NCI-H82 treated with DMSO at 0.1 percent for 48 hours (cell line): ENCODE data around the gene SLC25A33.
"Not testable (repeated sequence)": the region's sequence is repeated elsewhere in the genome, so short reads cannot be mapped to it uniquely, and the experiment has no call there.

Source experiments
- DNase-seq: peaks from one replicate; lab custom pipeline; 2025; ENCODE audit not compliant: unreplicated experiment; lab: John Stamatoyannopoulos, UW

Gene SLC25A33

GRCh38 chr1:9538669-9539164 lies 548 bp upstream of the SLC25A33 start:
- DNase-seq = no peak

- no peak for DNase-seq
Measured at GRCh38 chr1:9539829-9540550, 725 bp downstream of the SLC25A33 start.

DNA sequence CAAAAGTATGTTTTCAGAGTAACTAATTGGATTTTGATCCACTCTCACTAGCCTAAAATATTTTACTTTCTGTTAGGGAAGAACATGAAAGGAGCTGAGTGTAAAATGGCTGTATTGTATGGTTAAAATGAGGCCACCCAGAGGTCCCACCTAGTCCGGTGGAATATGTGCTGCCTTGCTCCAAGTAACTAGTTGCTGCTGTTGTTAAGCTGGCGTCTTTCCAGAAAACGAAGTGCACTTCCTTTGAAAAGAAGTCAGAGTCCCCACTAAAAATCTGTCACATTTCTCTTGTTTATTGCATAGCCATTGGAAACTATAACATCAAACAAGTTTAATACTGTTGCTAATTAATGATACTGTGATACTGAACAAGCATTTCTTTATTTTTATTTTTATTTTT lies 3.2 kb downstream of the SLC25A33 start:
- no peak for DNase-seq

GRCh38 chr1:9544926-9545325 lies 5.7 kb downstream of the SLC25A33 start:
- DNase-seq = no peak

GRCh38 chr1:9549955-9550546 lies 10.8 kb downstream of the SLC25A33 start:
- no peak for DNase-seq

DNA sequence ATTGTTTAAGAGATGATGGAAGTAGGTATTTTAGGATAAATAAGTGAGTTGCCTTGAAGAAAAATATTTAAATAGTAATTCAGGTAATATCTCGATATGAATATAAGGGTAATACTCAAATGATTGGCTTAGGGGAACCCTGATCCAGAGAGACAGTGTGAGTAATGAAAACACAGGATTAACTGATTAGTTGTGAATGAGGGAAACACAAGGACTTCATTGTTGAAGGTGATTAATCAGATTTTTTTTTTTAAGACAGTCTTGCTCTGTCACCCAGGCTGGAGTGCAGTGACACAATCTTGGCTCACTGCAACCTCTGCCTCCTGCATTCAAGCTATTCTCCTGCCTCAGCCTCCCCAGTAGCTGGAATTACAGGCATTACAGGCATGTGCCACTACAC lies 12.7 kb downstream of the SLC25A33 start:
- DNase-seq = peak; percentile 31

DNA sequence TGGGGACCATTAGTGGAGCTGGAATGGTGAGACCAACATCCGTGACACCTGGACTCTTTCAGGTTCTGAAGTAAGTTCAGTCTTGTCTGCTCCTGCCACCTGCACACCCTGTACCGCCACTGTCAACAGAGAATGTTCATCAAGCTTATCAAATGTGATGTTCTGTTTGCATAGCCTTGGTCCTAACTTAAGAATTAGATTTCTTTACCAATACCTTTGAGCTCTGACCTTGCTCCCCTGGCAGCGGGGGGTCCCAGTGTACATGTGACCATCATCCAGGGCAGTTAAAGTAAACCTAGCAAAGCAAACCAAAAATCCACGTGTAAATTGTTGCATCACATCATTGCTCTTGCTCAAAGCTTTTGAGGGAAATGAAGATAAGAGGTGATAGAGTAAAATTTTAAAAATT lies 14.5 kb downstream of the SLC25A33 start:
- no peak for DNase-seq

DNA sequence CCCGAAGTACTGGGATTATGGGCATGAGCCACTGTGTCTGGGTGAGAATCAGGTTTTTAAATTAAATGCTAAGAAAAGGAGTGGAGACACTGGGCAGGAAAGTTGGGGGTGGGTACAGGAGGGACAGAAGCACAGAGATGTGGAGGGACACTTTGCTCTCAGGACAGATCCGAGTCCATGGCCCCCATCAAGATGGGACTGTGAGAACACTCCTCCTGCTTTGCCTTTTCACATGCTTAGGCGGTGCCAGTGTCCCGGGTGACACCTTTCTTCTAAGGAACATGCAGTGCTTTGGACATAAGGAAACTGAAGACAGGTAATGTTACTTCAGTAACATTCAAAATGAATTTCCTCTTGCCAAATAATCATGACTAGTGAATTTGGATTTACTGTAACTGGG lies 16.7 kb downstream of the SLC25A33 start:
- DNase-seq = no peak

DNA sequence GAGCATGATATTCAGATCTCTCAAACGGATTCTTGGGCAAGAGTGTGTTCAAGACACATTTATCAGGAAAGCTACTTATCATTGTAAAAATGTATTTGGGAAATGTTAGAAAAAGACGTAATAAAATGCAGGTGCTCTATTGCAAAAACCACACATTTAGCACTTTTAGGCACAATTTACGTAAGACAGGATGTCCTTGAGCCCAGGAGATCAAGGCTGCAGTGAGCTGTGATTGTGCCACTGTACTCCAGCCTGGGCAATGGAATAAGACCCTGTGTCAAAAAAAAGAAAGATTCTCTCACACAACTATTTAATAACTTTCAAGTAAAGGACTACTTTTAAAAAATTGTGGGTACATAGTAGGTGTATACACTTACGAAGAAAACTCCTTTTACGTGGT lies 18.4 kb downstream of the SLC25A33 start:
- DNase-seq = no peak

GRCh38 chr1:9558271-9558945 lies 19.1 kb downstream of the SLC25A33 start:
- no peak for DNase-seq

- DNase-seq = no peak
Measured at GRCh38 chr1:9558946-9559545, 19.8 kb downstream of the SLC25A33 start.

DNA sequence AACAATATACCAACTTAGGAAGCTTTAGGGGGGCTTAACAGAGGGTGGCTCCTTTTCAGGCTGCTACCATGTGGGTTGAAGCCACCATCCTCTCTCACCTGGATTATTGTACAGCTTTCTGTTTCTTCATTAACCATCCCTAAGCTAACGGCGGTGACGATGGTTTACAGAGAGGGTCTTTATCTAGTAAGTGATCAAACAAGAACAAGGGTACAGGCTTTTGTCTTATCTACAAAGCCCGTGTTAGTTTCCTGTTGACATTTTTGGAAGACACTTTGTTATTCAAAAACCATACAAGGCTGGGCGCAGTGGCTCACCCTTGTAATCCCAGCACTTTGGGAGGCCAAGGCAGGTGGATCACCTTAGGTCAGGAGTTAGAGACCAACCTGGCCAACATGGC lies 20.4 kb downstream of the SLC25A33 start:
- no peak for DNase-seq

DNA sequence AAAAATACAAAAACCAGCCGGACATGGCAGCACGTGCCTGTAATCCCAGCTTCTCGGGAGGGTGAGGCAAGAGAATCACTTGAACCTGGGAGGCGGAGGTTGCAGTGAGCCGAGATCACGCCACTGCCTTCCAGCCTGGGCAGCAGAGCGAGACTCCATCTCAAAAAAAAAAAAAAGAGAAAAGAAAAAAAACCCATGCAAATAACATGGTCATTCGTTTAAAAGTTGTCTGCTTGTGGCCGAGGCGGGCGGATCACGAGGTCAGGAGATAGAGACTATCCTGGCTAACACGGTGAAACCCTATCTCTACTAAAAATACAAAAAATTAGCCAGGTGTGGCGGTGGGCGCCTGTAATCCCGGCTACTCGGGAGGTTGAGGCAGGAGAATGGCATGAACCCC lies 20.8 kb downstream of the SLC25A33 start:
- DNase-seq = not testable (repeated sequence)

DNA sequence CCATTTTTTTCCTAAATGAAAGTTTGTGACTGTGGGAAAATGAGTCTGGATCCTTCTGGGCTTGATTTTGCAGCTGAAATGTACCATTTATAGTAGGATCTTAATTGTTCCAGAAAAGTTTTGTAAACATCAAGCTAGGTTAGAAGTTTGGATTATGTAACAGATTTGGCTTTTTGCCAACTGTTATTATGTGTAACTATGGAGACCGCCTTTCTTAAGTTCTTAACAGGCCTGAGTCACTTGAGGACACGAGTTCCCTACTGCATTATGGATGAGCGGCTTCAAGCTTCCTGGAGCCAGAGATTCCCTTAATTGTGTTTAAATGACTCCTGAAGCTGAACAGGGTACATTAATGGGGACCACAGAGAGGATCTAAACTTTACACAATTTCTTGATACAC lies 22.2 kb downstream of the SLC25A33 start:
- peak; percentile 94 for DNase-seq

GRCh38 chr1:9569267-9569666 lies 30.0 kb downstream of the SLC25A33 start:
- DNase-seq = no peak

DNA sequence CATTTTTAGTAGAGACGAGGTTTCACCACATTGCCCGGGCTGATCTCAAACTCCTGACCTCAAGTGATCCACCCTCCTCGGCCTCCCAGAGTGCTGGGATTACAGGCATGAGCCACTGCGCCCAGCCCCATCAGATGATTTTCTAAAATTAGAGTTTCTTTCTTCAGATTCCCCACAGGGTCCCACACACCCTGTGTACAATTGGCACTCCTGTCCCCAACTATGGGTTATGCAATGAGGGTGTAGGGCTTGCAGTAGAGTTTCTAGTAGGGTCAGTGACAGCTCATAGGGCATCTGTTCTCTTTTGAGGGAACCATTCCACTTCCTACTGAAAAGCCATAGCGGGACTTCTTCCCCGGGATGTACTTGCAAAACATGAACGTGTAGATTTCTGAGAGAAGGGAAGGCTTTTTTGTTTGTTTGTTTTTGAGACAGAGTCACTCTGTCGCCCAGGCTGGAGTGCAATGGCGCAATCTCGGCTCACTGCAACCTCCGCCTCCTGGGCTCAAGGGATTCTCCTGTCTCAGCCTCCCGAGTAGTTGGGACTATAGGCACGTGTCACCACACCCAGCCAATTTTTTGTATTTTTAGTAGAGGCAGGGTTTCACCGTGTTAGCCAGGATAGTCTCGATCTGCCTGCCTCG lies 31.7 kb downstream of the SLC25A33 start:
- DNase-seq = not testable (repeated sequence)

DNA sequence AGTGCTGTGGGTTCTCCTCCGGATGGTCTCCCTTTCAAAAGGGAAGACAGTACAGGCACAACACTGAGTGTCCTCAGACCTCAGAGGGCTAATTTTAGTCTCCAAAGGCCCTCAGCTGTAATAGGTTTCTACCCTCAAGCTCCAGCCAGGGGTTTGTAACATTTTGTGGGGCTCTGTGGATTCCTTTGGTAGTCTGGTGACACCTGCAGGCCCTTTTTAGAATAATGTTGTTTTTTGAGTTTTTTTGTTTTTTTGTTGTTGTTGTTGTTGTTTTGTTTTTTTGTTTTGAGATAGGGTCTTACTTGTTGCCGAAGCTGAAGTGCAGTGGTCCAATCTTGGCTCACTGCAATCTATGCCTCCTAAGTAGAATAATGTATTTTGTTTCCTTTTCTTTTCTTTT lies 34.5 kb downstream of the SLC25A33 start:
- no peak for DNase-seq

- DNase-seq = no peak
Measured at GRCh38 chr1:9575486-9575885, 36.2 kb downstream of the SLC25A33 start.

- no peak for DNase-seq
Measured at GRCh38 chr1:9576903-9577302, 37.6 kb downstream of the SLC25A33 start.

DNA sequence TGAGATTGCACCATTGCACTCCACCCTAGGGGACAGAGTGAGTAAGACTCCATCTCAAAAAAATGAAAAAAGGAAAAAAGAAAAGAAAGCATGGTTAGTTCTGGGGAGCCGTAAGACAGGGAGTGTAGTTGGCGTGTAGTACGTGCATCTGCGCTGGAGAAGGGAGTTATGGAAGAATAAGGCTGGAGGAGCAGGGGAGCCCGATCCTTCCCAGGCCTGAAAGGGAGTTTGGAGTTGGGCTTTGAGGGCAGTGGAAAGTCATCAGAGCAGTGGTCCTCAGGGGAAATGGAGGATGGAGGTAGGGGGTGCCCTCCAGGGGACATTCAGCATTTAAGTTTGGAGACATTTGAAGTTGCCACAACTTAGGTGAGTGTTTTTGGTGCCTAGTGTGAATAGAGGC lies 38.2 kb downstream of the SLC25A33 start:
- DNase-seq = no peak

DNA sequence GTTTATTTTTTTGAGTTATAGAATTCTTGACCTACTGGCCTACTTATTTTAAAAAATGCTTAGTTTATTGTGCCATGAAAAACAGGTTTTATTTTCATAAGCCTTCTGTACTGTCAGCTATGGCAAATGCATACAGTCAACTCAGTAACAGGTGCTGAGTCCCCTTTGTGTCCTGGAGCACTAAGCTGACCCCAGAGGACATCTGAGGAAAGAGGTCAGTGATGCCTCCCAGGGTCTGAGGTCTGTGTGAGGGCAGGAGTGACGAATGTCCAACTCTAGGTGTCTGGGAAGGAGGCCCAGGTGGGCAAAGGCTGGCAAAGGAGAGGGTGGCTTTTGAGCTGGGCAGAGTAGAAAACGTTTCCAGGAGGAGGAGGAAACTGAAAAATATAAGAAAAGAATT lies 41.7 kb downstream of the SLC25A33 start:
- no peak for DNase-seq
